ENCODE results near the gene ACTN1. TPM values are rescaled to one million over a fixed set of nuclear protein-coding genes. Genes with fewer than 3 reads are reported as not detected.
A peak's percentile ranks its signal among the peaks of the same experiment; 100 is the strongest.

ACTN1 gene
- total RNA-seq, 2 experiments from 2014 or later: 31.9 to 35.1 TPM

- no peaks in the 10 kb centered on the region for H3K27me3 Mint-ChIP-seq
- POLR2A ChIA-PET: no interaction called here
- peaks cover 38% of the 10 kb centered on the region for H3K4me1 Mint-ChIP-seq
- H3K36me3 Mint-ChIP-seq (ENCODE audit: low read depth): peaks cover 41% of the 10 kb centered on the region
- H3K4me3 Mint-ChIP-seq: no peak overlapping the region
- DNase-seq: no peak
- peak overlapping the region; percentile 42 for H3K27ac Mint-ChIP-seq
- H3K9me3 Mint-ChIP-seq: peaks cover 16% of the 10 kb centered on the region
- CTCF ChIA-PET: no interaction called here
Measured at GRCh38 chr14:68922886-68923285, 56.2 kb downstream of the ACTN1 start.

- DNase-seq: no peak
- no peaks in the 10 kb centered on the region for H3K27me3 Mint-ChIP-seq
- H3K27ac Mint-ChIP-seq: no peak overlapping the region
- H3K4me1 Mint-ChIP-seq: peaks cover 33% of the 10 kb centered on the region
- ChIA-PET CTCF (interaction anchor here (0.7 to 1.4 kb wide), 4 partner anchors 9 to 25 kb away, joined by 3 read pairs; no protein-coding TSS in a partner anchor), POLR2A (no interaction called here)
- peaks cover 42% of the 10 kb centered on the region for H3K36me3 Mint-ChIP-seq (ENCODE audit: low read depth)
- H3K4me3 Mint-ChIP-seq: no peak overlapping the region
- peaks cover 15% of the 10 kb centered on the region for H3K9me3 Mint-ChIP-seq
Measured at GRCh38 chr14:68922201-68922621, 56.9 kb downstream of the ACTN1 start.

- H3K9me3 Mint-ChIP-seq: peaks cover 11% of the 10 kb centered on the region
- POLR2A ChIA-PET: no interaction called here
- CTCF ChIA-PET: interaction anchor here (0.7 to 1.4 kb wide), 5 partner anchors 9 to 185 kb away, joined by 3 read pairs; no protein-coding TSS in a partner anchor
- H3K27ac Mint-ChIP-seq: no peak overlapping the region
- DNase-seq: no peak
- H3K36me3 Mint-ChIP-seq (ENCODE audit: low read depth): peaks cover 38% of the 10 kb centered on the region
- H3K4me3 Mint-ChIP-seq: no peak overlapping the region
- no peaks in the 10 kb centered on the region for H3K27me3 Mint-ChIP-seq
- peaks cover 28% of the 10 kb centered on the region for H3K4me1 Mint-ChIP-seq
Measured at GRCh38 chr14:68921666-68922065, 57.4 kb downstream of the ACTN1 start.

GRCh38 chr14:68921049-68921448, 58.1 kb downstream of the ACTN1 start:
- Mint-ChIP-seq H3K9me3 (peaks cover 4% of the 10 kb centered on the region), H3K4me3 (no peak overlapping the region), H3K27ac (no peak overlapping the region), H3K36me3 (ENCODE audit: low read depth) (peaks cover 32% of the 10 kb centered on the region), H3K27me3 (no peaks in the 10 kb centered on the region), H3K4me1 (peaks cover 27% of the 10 kb centered on the region)
- CTCF ChIA-PET: interaction anchor here (1.0 to 1.4 kb wide), 4 partner anchors 8 to 186 kb away, joined by 3 read pairs; no protein-coding TSS in a partner anchor
- no peak for DNase-seq
- POLR2A ChIA-PET: no interaction called here

- H3K27ac Mint-ChIP-seq: peak overlapping the region; percentile 74
- H3K4me3 Mint-ChIP-seq: no peak overlapping the region
- H3K4me1 Mint-ChIP-seq: peaks cover 20% of the 10 kb centered on the region
- no peak for DNase-seq
- ChIA-PET POLR2A (no interaction called here), CTCF (interaction anchor here (0.6 kb wide), 2 partner anchors 50 to 182 kb away, joined by 5 to 6 read pairs; no protein-coding TSS in a partner anchor)
- peaks cover 3% of the 10 kb centered on the region for H3K9me3 Mint-ChIP-seq
- H3K36me3 Mint-ChIP-seq (ENCODE audit: low read depth): peaks cover 22% of the 10 kb centered on the region
- H3K27me3 Mint-ChIP-seq: no peaks in the 10 kb centered on the region
Measured at GRCh38 chr14:68919129-68919927, 59.8 kb downstream of the ACTN1 start.

GRCh38 chr14:68918612-68919011, 60.5 kb downstream of the ACTN1 start:
- H3K9me3 Mint-ChIP-seq: peaks cover 3% of the 10 kb centered on the region
- no peaks in the 10 kb centered on the region for H3K27me3 Mint-ChIP-seq
- CTCF ChIA-PET: interaction anchor here (0.6 kb wide), 2 partner anchors 50 to 183 kb away, joined by 5 to 6 read pairs; no protein-coding TSS in a partner anchor
- H3K27ac Mint-ChIP-seq: peak overlapping the region; percentile 5
- H3K4me3 Mint-ChIP-seq: no peak overlapping the region
- H3K36me3 Mint-ChIP-seq (ENCODE audit: low read depth): peaks cover 22% of the 10 kb centered on the region
- POLR2A ChIA-PET: no interaction called here
- peaks cover 13% of the 10 kb centered on the region for H3K4me1 Mint-ChIP-seq
- no peak for DNase-seq

GRCh38 chr14:68916358-68916941, 62.7 kb downstream of the ACTN1 start:
- Mint-ChIP-seq H3K27ac (no peak overlapping the region), H3K4me3 (no peak overlapping the region), H3K9me3 (peaks cover 3% of the 10 kb centered on the region), H3K36me3 (ENCODE audit: low read depth) (peaks cover 22% of the 10 kb centered on the region), H3K4me1 (peaks cover 12% of the 10 kb centered on the region), H3K27me3 (no peaks in the 10 kb centered on the region)
- CTCF ChIA-PET: interaction anchor here (1.4 kb wide), 1 partner anchor 84 kb away, joined by 3 read pairs; no protein-coding TSS in a partner anchor
- no peak for DNase-seq
- POLR2A ChIA-PET: no interaction called here

- CTCF ChIA-PET: interaction anchor here (0.6 to 1.6 kb wide), 4 partner anchors 8 to 177 kb away, joined by 3 to 13 read pairs (median 3); no protein-coding TSS in a partner anchor
- no peaks in the 10 kb centered on the region for H3K27me3 Mint-ChIP-seq
- peaks cover 12% of the 10 kb centered on the region for H3K36me3 Mint-ChIP-seq (ENCODE audit: low read depth)
- peaks cover 3% of the 10 kb centered on the region for H3K9me3 Mint-ChIP-seq
- POLR2A ChIA-PET: no interaction called here
- no peak overlapping the region for H3K4me3 Mint-ChIP-seq
- peaks cover 18% of the 10 kb centered on the region for H3K4me1 Mint-ChIP-seq
- no peak for DNase-seq
- no peak overlapping the region for H3K27ac Mint-ChIP-seq
Measured at GRCh38 chr14:68913516-68913915, 65.6 kb downstream of the ACTN1 start.

- peaks cover 19% of the 10 kb centered on the region for H3K4me1 Mint-ChIP-seq
- no peak overlapping the region for H3K27ac Mint-ChIP-seq
- H3K4me3 Mint-ChIP-seq: no peak overlapping the region
- CTCF ChIA-PET: interaction anchor here (0.6 to 1.9 kb wide), 12 partner anchors 9 to 436 kb away, joined by 3 to 13 read pairs (median 4); no protein-coding TSS in a partner anchor
- POLR2A ChIA-PET: no interaction called here
- DNase-seq: peak; percentile 86
- H3K27me3 Mint-ChIP-seq: no peaks in the 10 kb centered on the region
- peaks cover 6% of the 10 kb centered on the region for H3K36me3 Mint-ChIP-seq (ENCODE audit: low read depth)
- H3K9me3 Mint-ChIP-seq: peaks cover 3% of the 10 kb centered on the region
Measured at GRCh38 chr14:68911594-68912227, 67.4 kb downstream of the ACTN1 start.

- POLR2A ChIA-PET: no interaction called here
Measured at GRCh38 chr14:68910540-68910939, 68.6 kb downstream of the ACTN1 start.

GRCh38 chr14:68908803-68909202, 70.3 kb downstream of the ACTN1 start:
- H3K27me3 Mint-ChIP-seq: no peaks in the 10 kb centered on the region
- peaks cover 19% of the 10 kb centered on the region for H3K4me1 Mint-ChIP-seq
- POLR2A ChIA-PET: no interaction called here
- H3K9me3 Mint-ChIP-seq: no peaks in the 10 kb centered on the region
- H3K4me3 Mint-ChIP-seq: no peak overlapping the region
- H3K27ac Mint-ChIP-seq: no peak overlapping the region
- CTCF ChIA-PET: interaction anchor here (0.9 to 2.1 kb wide), 3 partner anchors 16 to 199 kb away, joined by 4 to 6 read pairs (median 4); no protein-coding TSS in a partner anchor
- DNase-seq: no peak
- H3K36me3 Mint-ChIP-seq (ENCODE audit: low read depth): no peaks in the 10 kb centered on the region

More at GRCh38 chr14:68910540-68910939, 68.6 kb downstream of the ACTN1 start:
- Mint-ChIP-seq H3K9me3 (peaks cover 3% of the 10 kb centered on the region), H3K4me3 (no peak overlapping the region), H3K4me1 (peaks cover 19% of the 10 kb centered on the region), H3K36me3 (ENCODE audit: low read depth) (peaks cover 6% of the 10 kb centered on the region), H3K27me3 (no peaks in the 10 kb centered on the region), H3K27ac (no peak overlapping the region)
- DNase-seq: no peak
- CTCF ChIA-PET: interaction anchor here (0.9 to 2.1 kb wide), 10 partner anchors 13 to 437 kb away, joined by 3 to 6 read pairs (median 3); no protein-coding TSS in a partner anchor

- H3K4me1 Mint-ChIP-seq: peaks cover 19% of the 10 kb centered on the region
Measured at GRCh38 chr14:68908201-68908600, 70.9 kb downstream of the ACTN1 start.

More at GRCh38 chr14:68908201-68908600, 70.9 kb downstream of the ACTN1 start:
- DNase-seq: no peak
- H3K9me3 Mint-ChIP-seq: no peaks in the 10 kb centered on the region
- CTCF ChIA-PET: interaction anchor here (0.9 to 1.8 kb wide), 2 partner anchors 15 to 17 kb away, joined by 4 read pairs; no protein-coding TSS in a partner anchor
- H3K27ac Mint-ChIP-seq: no peak overlapping the region
- no peaks in the 10 kb centered on the region for H3K36me3 Mint-ChIP-seq (ENCODE audit: low read depth)
- POLR2A ChIA-PET: no interaction called here
- H3K27me3 Mint-ChIP-seq: no peaks in the 10 kb centered on the region
- no peak overlapping the region for H3K4me3 Mint-ChIP-seq
